Activated CD8-positive, alpha-beta memory T cell treated with anti-CD3 and anti-CD28 coated beads for 36 hours (primary cell): ENCODE results near the gene ATP6V0A4. TPM values are rescaled to one million over a fixed set of nuclear protein-coding genes. Genes with fewer than 3 reads are reported as not detected.
"Not testable (repeated sequence)": the region's sequence is repeated elsewhere in the genome, so short reads cannot be mapped to it uniquely, and the experiment has no call there.

Source experiments
- CTCF ChIA-PET: fragments of 350-600 bp; sonication (Branson Sonifier 250); formaldehyde crosslinking; loops from one replicate; lab custom pipeline; 2021; ENCODE audit warnings: antibody characterized with exemption; lab: Charles Lee
- POLR2A ChIA-PET: fragments of 350-600 bp; sonication (Branson Sonifier 250); formaldehyde crosslinking; loops from one replicate; lab custom pipeline; 2021; ENCODE audit warnings: antibody characterized with exemption; lab: Charles Lee
- total RNA-seq, 2 experiments: library from RNA; stranded (reverse); gene quantifications; one replicate each; pipeline ENCODE4 v1.2.3, GENCODE V29; 2021

The ATP6V0A4 gene
- total RNA-seq, 2 experiments from 2014 or later = not detected

DNA sequence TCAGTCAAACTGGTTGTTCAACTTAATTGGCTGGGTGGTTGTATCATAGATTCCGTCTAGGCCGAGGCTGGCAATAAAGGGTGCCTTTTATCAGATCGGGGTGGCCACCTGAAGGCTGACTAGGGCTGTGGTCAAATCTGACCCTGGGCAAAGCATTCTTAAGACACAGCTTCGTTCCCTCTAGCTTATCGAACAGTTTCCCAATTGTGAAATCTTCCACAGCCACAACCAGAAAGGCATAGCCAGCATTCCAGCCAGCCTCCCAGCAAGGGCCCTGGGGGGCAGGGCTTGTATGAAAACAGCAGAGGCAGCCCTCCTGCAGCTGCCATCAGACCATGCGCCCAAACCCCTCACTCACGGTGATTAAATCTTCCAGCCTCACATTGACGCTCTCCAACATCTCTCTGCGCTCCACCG is 42.7 kb downstream of the ATP6V0A4 start:
- ChIA-PET POLR2A (no interaction called here), CTCF (no interaction called here)

DNA sequence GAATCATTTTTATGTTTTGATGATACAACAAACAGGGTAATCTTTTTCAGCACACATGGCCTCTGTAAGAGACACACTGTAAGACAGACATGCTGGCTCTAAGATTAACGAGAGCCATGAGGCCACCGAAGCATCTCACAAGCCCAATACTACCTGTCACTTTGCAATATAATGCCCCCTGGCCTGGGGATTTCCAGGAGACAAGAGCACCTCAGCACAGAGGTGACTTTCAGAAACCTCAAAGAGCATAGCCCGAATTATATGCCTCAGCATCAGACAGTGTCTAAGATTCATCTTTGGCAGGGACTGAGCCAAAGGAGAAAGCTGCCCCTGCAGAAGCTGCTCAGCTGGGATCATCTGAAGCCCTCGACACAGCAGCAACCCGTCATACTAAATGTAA is 44.4 kb downstream of the ATP6V0A4 start:
- CTCF ChIA-PET = interaction anchor here (1.0 kb wide), 1 partner anchor 10 kb away, joined by 4 read pairs; no protein-coding TSS in a partner anchor
- POLR2A ChIA-PET = no interaction called here

DNA sequence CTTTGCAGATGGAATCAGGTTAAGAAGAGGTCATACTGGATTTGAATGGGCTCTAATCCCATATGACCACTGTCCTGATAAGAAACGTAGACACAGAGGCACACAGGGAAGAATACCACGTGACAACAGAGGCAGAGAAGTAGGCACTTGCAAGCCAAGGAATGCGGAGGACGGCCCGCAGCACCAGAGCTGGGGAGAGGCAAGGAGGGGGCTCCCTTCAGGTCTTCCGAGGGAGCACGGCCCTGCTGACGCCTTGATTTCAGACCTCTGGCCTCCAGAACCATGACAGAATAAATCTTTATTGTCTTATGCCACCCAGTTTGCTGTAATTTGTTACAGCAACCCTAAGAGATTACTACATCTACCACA is 44.9 kb downstream of the ATP6V0A4 start:
- CTCF ChIA-PET = interaction anchor here (1.0 kb wide), 2 partner anchors 9 to 121 kb away, joined by 4 read pairs; no protein-coding TSS in a partner anchor
- POLR2A ChIA-PET = interaction anchor here (0.5 kb wide), 1 partner anchor 266 kb away, joined by 3 read pairs; no protein-coding TSS in a partner anchor

DNA sequence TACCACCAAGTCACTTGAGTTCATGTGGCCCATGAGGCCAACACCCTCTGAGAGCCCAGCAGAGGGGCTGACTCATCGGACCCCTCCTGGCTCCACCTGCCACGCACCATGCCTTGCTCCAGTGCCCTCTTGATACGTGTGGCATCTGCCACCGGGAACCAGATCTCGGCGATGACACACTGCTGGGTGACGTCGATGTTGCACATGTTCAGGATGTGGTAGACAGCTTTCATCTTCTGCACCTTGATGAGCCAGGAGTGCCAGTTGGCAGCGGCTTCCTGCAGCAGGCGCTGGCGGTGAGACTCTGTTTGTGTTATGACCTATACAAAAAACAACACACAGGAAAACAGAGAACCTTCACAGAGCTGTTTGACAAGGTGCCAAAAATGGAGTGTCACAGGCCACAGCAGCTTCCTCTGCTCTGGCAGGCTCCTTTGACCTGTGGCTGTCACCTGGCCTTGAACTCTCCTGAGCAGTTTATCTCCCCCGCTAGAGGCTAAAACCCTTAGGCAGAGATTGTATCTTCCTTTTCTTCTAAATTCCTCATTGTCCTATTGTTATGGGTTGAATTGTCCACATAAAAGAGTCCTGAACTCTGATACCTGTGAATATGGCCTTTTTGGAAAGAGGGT is 45.4 kb downstream of the ATP6V0A4 start:
- ChIA-PET POLR2A (interaction anchor here (0.5 to 0.7 kb wide), 3 partner anchors 266 to 1349 kb away, joined by 3 read pairs; no protein-coding TSS in a partner anchor), CTCF (interaction anchor here (1.0 kb wide), 2 partner anchors 9 to 122 kb away, joined by 4 read pairs; no protein-coding TSS in a partner anchor)

DNA sequence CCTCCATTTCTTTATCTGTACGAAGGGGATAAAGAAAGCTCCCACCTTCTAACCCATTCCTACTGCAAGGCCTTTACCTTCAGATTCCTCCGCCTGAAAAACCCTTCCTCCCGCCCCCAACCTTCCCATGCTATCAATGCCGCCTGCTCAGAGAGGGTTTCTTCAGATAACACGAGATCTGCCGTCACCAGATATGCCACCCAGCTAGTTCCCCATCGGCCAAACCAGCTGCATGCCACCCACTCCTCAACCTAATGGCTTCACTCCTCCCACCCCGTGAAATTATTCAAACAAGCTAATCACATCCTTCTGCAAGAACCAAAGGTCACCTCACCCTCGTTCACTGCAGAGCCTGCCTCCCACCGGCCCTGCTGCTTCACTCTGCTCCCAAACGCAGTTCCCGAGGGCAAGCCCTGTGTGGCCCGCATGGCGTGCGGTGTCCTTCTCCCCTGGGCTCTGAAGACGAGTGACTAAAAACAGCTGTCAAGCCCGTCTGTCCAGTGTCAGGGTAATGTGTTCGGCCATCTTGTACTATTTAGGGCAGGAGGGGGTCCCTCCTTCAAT is 47.0 kb downstream of the ATP6V0A4 start:
- POLR2A ChIA-PET = no interaction called here
- CTCF ChIA-PET = no interaction called here

DNA sequence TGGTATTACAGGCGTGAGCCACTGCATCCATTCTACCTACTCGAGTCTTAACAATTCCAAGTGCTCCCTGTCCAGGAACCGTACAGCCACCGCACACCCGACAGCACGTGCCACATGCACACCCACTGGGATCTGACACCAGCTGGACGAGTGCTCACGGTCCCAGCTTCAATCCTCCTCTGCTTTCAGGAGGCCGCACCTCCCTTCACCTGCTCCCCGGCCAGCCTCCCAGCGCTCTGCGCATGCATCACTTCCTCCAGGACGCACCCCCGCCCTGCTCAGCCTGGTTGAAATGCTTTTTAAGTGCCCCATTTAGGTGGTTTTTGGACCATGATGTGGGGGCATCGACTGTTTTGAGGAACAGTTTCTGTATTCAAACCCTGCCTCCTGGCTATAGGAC is 47.5 kb downstream of the ATP6V0A4 start:
- POLR2A ChIA-PET = no interaction called here
- CTCF ChIA-PET = no interaction called here

DNA sequence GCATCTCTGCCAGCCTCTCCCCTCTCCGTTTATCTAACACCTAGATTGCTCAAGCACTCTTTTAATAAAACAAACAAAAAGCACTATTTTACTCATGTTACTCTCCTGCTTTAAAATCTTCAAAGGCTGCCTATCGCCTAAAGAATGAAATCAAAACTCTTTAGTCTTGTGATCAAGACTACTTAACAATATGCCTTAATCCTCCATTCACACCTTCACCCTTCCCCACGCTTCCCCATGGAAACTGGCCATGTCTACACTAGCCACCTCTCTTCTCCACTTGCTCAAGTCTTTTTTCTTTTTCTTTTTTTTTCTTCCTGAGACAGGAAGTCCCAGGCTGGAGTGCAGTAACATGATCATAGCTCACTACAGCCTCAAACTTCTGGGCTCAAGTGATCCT is 48.0 kb downstream of the ATP6V0A4 start:
- POLR2A ChIA-PET = no interaction called here
- CTCF ChIA-PET = interaction anchor here (1.0 kb wide), 1 partner anchor 11 kb away, joined by 4 read pairs; no protein-coding TSS in a partner anchor

DNA sequence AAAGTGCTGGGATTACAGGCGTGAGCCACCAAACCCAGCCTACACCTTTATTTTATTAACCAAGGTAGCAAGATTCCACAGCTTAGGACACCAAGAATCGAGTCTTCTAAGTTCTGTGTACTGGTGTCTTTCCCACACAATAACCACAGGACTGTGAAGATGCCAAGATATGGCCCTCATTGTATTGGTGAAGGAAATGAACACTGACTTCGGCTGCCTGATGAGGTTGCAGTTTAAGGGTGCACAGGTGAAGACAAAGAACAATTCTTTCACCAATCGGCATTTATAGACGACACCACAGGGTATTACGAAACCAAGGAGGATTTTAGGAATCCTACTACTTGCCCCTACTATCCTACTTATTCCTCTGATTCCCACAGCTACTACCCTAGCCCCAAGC is 49.3 kb downstream of the ATP6V0A4 start:
- CTCF ChIA-PET = interaction anchor here (0.6 to 1.0 kb wide), 2 partner anchors 10 to 281 kb away, joined by 3 to 4 read pairs; no protein-coding TSS in a partner anchor

DNA sequence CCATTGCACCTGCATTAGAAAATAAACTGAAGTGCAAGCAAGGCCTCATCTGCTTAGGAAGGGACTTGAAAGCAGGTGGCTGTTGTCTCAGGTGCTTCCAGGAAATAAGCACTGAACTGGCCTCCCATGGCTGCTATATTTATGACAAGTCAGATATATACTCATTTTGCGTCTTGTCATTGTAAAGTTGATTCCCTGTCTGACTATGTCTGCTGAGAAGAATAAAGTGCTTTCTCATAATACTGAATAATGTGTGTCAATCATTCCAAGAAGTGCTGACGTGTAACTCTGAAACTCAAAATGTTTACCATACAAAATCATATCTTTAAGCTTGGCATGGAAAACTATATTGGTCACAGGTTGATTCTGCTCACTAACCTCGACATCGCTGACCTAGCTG is 51.9 kb downstream of the ATP6V0A4 start:
- ChIA-PET POLR2A (interaction anchor here (0.6 kb wide), 2 partner anchors 53 to 359 kb away, joined by 3 to 6 read pairs; no protein-coding TSS in a partner anchor), CTCF (no interaction called here)

More for the DNA sequence above, 49.3 kb downstream of the ATP6V0A4 start:
- POLR2A ChIA-PET = no interaction called here

DNA sequence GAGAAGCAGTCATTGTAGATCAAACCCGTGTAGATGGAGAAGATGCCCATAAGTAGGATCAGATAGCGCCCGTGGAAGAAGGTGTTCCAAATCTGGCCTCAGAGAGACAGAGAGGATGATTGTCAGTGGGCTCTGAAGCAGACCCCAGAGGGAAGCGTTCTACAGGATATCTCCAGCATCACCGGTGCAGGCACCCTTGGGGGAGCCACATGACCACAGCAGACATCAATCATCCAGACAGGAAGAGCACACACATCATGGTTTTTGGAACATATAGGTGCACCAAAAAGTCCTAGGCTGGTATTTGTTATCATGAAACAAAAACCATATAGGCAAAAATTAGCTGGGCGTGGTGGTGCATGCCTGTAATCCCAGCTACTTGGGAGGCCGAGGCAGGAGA is 52.8 kb downstream of the ATP6V0A4 start:
- ChIA-PET POLR2A (no interaction called here), CTCF (no interaction called here)

DNA sequence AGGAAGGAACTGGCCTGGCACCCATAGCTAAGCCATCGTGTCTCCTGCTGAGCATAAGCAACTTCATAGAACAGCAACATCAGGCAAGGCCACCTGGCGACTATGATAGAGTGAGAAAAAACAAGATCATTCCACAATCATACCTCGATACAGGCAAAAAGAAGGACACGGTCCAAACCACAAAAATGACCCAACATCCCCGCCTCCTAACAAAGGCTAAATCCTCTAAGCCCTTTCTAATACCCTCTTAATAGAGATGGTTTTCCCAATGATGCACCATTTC is 56.6 kb downstream of the ATP6V0A4 start:
- CTCF ChIA-PET = no interaction called here
- POLR2A ChIA-PET = no interaction called here

DNA sequence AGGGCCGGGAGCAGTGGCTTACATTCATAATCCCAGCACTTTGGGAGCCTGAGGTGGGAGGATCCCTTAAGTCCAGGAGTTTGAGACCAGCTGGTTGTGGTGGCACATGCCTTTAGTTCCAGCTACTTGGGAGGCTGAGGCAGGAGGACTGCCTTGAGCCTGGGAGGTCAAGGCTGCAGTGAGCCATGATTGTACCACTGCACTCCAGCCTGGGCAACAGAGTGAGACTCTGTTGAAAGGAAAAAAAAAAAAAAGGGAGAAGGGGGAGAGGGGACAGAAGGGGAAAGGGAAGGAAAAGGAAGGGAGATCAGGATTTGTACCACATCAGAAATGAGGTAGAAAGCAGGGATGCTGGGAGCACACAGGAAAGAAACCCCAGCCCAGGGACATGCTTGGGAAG is 58.1 kb downstream of the ATP6V0A4 start:
- ChIA-PET POLR2A (no interaction called here), CTCF (interaction anchor here (1.7 kb wide), 2 partner anchors 9 to 13 kb away, joined by 4 to 5 read pairs; no protein-coding TSS in a partner anchor)

DNA sequence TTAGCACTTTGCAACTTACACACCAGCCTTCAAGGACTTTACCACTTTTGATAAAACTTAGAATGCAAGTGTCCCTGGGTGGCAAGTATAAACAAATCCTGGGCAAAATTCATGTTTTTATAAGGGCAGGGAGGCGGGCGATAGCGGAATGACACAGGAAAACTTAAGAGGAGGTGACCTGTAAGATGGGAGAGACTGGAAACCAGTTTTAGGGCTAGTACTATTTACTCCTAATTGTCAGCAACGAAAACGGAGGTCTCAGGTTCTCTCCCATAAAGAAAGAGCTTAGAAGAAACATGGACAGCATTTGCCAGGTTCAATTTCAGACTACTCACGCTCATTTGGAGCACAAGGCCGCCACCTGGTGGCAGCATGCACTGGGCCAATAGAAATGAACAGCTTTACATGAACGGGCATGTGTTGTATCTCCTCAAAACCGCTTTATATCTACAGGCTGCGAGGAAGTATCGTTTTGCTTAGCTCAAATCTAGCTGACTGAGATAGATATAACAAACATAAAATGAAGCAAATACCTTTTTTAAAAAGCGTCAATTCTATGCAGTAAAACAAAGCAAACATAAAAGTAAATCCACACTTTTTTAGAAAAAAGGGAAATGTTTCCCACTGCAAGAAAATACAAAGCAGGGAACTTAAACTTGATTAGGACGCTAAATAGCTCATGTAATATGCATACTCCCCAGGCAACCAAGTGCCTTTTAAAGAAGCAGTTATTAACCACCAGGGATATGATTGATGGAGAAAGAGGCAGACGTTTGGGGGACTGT is 59.3 kb downstream of the ATP6V0A4 start:
- ChIA-PET CTCF (interaction anchor here (0.5 to 1.7 kb wide), 12 partner anchors 11 to 580 kb away, joined by 3 to 17 read pairs (median 4); no protein-coding TSS in a partner anchor), POLR2A (no interaction called here)

DNA sequence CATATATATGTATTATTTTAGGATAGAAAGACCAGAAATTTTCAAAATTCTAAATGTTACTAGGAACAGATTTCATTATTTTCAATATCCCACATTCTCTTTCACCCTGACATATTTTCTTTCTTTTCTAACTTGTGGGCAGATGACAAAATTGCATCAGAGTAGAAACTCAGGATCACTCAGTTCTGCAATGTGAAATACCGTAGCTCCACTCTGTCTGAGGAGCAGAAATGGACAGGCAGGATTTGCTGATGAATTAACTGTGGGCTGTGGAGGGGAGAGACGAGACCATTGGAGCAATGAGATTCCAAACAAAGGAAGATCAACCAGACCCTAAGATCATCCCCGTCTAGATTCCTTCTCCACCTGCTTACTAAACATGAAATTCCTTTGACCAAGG is 59.9 kb downstream of the ATP6V0A4 start:
- POLR2A ChIA-PET = no interaction called here
- CTCF ChIA-PET = interaction anchor here (0.6 to 1.7 kb wide), 10 partner anchors 11 to 580 kb away, joined by 3 to 17 read pairs (median 4); no protein-coding TSS in a partner anchor

DNA sequence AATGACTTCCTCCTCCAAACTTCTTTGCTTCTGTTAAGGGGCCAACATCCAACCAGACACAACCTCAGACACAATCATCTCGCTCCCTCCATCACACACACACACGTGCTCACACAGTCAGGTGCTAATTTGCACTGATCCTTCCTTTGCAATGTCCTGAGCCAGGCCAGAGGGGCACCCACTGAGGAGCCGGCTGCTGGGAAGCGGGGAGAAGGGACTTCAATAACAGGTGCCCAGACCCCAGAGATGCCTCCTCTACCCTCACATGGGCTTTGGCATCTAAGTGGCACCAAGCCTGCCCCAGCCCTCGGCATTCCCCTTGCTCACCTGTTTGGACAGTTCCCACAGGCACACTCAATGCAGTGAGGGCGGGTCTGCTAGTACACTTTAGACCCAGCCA is 62.6 kb downstream of the ATP6V0A4 start:
- CTCF ChIA-PET = no interaction called here
- POLR2A ChIA-PET = no interaction called here

DNA sequence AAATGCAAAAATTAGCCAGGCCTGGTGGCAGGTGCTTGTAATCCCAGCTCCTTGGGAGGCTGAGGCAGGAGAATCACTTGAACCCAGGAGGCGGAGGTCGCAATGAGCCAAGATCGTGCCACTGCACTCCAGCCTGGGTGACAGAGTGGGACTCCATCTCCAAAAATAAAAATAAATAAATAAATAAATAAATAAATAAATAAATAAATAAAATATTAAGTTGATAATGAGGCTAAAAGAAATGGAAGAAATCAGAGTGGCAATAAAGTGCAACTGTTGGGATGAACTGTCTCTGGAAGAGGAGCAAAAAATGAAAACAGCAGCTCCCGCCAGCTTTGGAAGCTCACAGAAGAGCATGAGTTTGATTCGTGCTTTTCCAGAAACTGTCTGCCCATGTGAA is 66.3 kb downstream of the ATP6V0A4 start:
- CTCF ChIA-PET = interaction anchor here (1.0 kb wide), 1 partner anchor 571 kb away, joined by 3 read pairs; no protein-coding TSS in a partner anchor
- POLR2A ChIA-PET = not testable (repeated sequence)

DNA sequence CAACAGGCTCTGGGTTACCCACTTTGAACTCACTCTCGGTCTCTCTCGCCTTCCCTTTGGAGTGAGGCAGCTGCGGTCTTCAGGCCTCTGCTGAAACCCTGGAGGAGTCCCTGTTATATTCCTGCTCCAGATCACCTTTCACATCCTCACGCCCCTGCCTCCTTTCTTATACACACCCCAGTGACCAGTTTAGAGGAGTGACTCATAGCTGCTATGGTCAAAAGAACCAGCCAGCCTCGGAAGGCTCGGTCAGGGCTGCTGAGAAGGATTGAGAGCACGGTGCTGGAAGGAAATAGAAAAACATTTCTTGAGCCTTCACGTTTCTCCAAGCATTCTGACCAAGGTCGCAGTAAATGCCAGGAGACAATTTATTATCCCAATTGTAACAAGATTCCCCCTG is 68.6 kb downstream of the ATP6V0A4 start:
- ChIA-PET CTCF (no interaction called here), POLR2A (no interaction called here)

DNA sequence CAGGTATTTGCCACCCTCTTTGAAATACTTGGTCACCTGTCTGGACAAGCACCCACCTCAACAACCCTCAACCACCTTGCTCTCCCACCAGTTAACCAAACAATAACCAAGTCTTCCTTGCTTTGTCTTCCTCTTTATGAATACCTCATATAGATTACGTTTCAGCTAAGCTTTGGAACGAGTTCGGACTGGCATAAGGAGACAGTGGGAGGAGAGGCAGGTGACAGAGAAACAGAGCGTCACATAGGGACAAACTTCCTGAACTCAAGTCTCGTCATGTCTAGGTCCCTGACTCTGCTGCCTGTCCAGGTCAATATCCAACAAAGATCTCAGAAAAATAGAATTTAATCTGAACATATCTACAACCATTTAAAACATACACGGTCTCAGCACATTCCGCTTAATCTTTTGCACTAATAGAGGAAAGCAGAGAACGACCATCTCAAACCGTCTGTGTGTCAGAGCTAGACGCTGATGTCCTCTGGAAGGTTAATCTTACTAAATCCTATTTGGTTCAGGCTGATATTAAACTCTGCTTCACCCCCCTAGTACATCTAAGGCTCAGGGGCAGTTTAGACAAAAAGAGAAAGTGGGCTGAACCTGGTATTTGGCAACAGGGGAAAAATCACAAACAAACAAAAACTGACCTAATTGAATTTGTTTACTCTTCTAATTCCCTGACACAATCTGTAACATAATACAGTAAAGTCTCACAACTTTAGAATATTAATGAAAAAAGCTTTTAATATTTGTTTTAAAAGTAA is 70.5 kb downstream of the ATP6V0A4 start:
- ChIA-PET POLR2A (interaction anchor here (0.6 kb wide), 1 partner anchor 492 kb away, joined by 3 read pairs; no protein-coding TSS in a partner anchor), CTCF (interaction anchor here (1.1 kb wide), 1 partner anchor 11 kb away, joined by 5 read pairs; no protein-coding TSS in a partner anchor)

DNA sequence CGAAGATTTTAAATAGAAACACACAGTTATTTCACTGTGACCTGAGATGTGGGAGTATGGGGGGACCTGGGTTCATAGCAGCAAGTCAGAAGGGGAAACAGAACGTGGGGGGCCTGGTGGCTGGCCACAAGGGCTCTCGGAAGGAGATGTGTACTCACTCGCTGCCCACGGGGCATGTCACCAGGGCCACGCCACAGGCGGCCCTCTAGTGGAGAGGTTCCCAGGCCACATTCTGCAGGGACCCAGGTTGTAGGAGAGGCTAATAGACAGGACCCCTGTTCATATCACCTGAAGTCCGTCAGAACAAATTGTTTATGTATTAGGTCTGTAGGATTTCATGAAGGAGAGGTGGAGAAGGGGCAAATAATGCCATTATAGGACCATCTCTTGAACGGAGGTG is 71.7 kb downstream of the ATP6V0A4 start:
- ChIA-PET POLR2A (no interaction called here), CTCF (interaction anchor here (0.6 to 1.1 kb wide), 4 partner anchors 13 to 1022 kb away, joined by 4 to 5 read pairs (median 4); no protein-coding TSS in a partner anchor)
